Cardiac ventricle fibroblast (primary cell): Measurements from ENCODE around the gene IGF2BP1. TPM values are rescaled to one million over a fixed set of nuclear protein-coding genes. Genes with fewer than 3 reads are reported as not detected.

Source experiments
- total RNA-seq: library from RNA; depleted of rRNA; stranded (reverse); fragments of >200 nt; gene quantifications from 2 replicates; pipeline ENCODE4 v1.2.3, GENCODE V29; 2015

The IGF2BP1 gene
- not detected in 2 replicates for total RNA-seq

DNA sequence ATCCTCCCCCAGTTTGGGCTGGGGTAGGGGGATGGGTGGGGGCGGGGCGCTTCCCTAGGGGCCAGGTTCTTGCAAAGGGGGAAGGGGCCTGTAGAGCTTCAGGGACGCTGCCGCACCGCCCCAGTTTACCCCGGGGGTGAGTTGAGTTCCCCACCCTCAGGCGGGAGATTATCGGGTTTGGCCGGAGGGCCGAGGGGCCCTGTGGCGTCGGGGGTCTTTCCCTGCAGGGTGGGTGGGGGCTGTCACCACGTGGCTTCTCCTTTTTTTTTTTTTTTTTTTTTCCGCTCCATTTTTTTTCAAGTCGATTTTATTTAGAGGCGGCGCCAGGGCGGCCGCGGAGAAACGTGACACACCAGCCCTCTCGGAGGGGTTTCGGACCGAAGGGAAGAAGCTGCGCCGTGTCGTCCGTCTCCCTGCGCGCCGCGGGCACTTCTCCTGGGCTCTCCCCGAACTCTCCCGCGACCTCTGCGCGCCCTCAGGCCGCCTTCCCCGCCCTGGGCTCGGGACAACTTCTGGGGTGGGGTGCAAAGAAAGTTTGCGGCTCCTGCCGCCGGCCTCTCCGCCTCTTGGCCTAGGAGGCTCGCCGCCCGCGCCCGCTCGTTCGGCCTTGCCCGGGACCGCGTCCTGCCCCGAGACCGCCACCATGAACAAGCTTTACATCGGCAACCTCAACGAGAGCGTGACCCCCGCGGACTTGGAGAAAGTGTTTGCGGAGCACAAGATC lies at the start of gene IGF2BP1:
IGF2BP1 (plus strand) TSS at position 283 of the 724 bp plus-strand sequence; CDS start at position 644, 361 bp downstream.

Other genes with a start within 250 kb of the IGF2BP1 start
- not detected in 2 replicates for gene TTLL6, start 180.2 kb upstream of the IGF2BP1 start, total RNA-seq
- 65.4 and 76.2 TPM in 2 replicates for gene CALCOCO2, start 166.3 kb upstream of the IGF2BP1 start, total RNA-seq
- 52.0 and 119 TPM in 2 replicates for gene ATP5MC1, start 104.6 kb upstream of the IGF2BP1 start, total RNA-seq
- gene UBE2Z, start 89.0 kb upstream of the IGF2BP1 start, total RNA-seq = 63.7 and 65.6 TPM in 2 replicates
- 46.6 and 79.2 TPM in 2 replicates for gene SNF8, start 52.5 kb upstream of the IGF2BP1 start, total RNA-seq
- gene GIP, start 28.8 kb upstream of the IGF2BP1 start, total RNA-seq = not detected in 2 replicates
- gene B4GALNT2, start 135.4 kb downstream of the IGF2BP1 start, total RNA-seq = not detected in 2 replicates
- gene GNGT2, start 213.2 kb downstream of the IGF2BP1 start, total RNA-seq = not detected in 2 replicates
- 0.12 TPM in 1 of 2 replicates, not detected in the other for gene ABI3, start 213.3 kb downstream of the IGF2BP1 start, total RNA-seq
- 0.06 TPM in 1 of 2 replicates, not detected in the other for gene PHOSPHO1, start 233.4 kb downstream of the IGF2BP1 start, total RNA-seq